A673 (cell line): ENCODE data around the gene DOCK10.

Experiments
- CTCF ChIP-seq: fragments of 300-800, 200-600 bp; sonication (generic); conservative IDR thresholded peaks from 2 replicates; pipeline ENCODE4 v1.5.1; 2017; ENCODE audit warnings: low read depth, mild to moderate bottlenecking, antibody characterized with exemption, low read length, moderate library complexity, mixed read lengths
- EZH2 ChIP-seq: fragments of 200-600 bp; sonication (generic); IDR thresholded peaks from 2 replicates; pipeline ENCODE4 v1.6.1; 2017; ENCODE audit warnings: borderline replicate concordance, low read depth, mild to moderate bottlenecking, mixed read lengths, antibody characterized with exemption, low read length; ENCODE audit not compliant: poor library complexity, severe bottlenecking

- TF ChIP-seq CTCF (no peak), EZH2 (no peak)
These were observed 210.1 kb downstream of the DOCK10 start for GRCh38 chr2:224832207-224832606.
